ENCODE data around the gene LEPROT. TPM values are rescaled to one million over a fixed set of nuclear protein-coding genes. Genes with fewer than 3 reads are reported as not detected.

Gene LEPROT
- total RNA-seq, 4 donors from 2014 or later, result 74.0 to 96.8 (median 81.3) TPM

DNA sequence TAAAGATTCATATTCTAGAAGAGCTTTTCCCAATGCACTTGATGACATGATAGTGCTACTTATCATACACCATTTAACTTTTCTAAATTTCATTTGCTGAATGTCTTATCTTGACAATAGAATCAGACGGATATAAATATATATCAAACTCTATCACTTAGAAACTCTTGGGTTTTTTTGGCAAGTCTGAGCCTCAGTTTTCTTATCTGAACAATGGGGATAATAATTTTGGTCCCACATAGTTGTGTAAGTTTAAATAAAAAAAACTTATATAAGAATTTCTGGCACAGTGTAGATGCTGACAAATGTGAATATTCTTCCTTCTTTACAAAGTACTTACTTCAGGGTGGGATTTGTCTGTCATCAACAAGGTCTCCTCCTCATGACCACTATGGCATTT, 21.5 kb upstream of the LEPROT start:
- TF ChIP-seq, protein P1, sequence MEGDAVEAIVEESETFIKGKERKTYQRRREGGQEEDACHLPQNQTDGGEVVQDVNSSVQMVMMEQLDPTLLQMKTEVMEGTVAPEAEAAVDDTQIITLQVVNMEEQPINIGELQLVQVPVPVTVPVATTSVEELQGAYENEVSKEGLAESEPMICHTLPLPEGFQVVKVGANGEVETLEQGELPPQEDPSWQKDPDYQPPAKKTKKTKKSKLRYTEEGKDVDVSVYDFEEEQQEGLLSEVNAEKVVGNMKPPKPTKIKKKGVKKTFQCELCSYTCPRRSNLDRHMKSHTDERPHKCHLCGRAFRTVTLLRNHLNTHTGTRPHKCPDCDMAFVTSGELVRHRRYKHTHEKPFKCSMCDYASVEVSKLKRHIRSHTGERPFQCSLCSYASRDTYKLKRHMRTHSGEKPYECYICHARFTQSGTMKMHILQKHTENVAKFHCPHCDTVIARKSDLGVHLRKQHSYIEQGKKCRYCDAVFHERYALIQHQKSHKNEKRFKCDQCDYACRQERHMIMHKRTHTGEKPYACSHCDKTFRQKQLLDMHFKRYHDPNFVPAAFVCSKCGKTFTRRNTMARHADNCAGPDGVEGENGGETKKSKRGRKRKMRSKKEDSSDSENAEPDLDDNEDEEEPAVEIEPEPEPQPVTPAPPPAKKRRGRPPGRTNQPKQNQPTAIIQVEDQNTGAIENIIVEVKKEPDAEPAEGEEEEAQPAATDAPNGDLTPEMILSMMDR (IDR thresholded peaks at IDR 0.05; ENCODE audit: low read depth), result no peak

DNA sequence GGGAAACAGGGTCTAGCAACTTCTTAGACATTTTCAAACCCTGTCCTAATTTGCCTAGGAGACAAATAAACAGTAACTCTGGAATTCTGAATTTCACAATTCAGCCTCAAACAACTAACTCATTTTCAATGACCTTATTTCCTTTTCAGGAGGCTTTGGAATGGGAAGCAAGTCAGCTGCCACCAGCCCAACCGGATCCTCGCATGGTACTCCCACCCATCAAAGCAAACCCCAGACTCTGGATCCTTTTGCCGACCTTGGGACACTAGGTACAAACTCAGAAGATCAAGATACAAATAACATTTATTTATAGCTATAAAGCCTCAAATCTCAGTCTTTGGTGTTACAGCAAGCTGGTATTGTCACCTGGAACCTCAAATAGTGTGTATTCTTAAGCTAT, 18.9 kb upstream of the LEPROT start:
- TF ChIP-seq, protein P1 (IDR thresholded peaks at IDR 0.05; ENCODE audit: low read depth), result no peak

DNA sequence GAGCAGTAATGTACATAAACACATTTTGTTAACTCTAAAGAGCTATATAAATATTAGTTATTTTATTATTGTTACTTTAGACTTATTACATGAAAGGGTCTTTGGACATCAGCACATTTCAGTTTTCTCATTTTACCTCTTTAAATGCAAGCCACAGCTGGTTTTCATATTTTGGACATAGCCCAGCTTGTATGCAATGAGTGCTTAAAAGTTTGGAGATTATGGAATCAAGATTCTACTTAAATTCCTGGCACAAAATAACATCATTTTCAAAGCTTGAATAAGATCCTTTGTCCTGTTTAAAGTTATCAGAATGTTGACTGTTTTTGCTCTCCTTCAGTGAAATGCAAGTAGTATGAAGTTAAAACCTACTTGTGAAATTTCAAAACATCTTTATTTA, 15.5 kb upstream of the LEPROT start:
- TF ChIP-seq, protein P1 (IDR thresholded peaks at IDR 0.05; ENCODE audit: low read depth), result no peak

DNA sequence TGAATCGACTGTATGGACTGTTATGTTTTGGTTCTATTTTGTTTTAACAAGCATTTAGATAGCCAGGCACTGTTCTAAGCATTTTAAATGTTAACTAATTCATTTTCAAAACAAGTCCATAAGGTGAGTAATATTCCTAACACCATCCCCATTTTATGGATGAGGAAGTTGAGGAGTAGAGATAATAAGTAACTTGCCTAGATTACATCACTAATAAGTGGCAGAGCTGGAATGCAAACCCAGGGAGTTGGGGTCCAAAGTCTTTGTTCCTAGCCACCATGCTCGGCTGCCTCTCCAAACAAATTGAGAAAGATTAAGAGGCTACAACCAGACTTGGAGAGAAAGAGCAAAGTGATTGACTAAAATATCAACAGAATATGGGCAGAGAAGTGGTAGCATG, 12.6 kb upstream of the LEPROT start:
- TF ChIP-seq, protein P1 (IDR thresholded peaks at IDR 0.05; ENCODE audit: low read depth), result no peak

DNA sequence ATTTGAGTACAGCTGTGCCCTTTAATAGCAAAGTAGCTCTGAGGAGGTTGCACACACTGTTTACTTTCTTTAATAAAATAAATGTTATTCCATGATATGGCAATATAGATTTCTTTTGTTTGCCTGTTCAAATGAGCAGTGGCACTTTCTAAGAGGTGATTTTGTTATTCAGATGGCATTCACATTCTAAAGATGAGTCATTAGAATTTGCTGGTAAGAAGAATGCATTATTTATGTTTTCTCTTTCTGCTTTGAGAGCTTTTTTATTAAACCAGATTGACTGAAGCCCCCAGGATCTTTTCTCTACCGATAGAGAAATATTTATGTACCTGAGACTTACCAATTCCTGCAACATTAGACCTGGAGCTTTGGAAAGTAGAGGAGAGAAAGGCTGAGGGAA, 11.2 kb upstream of the LEPROT start:
- TF ChIP-seq, protein P1 (IDR thresholded peaks at IDR 0.05; ENCODE audit: low read depth), result no peak

DNA sequence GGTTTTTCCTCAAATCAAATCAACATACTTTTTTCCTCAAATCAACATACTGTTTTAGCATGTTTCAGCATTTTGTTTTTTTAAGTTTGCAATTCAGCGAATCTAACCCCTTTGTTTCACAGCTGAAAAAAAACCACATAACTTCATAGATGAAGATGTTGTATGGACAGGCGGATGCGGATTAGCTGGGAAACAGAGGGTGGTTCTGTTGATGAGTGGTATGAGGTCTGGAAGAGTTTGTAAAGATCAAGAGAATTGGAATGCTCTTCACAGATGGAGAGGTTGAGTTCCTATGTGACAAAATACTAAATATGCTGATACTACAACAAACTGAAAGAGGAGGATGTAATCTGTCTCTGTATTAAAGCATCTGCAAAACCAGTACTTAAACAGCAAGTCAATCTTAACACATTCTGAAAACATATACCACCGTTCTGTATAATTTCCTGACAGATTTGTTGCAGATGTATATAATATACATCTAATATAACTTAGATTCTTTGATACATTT, 10.6 kb upstream of the LEPROT start:
- TF ChIP-seq, protein P1 (IDR thresholded peaks at IDR 0.05; ENCODE audit: low read depth), result no peak

DNA sequence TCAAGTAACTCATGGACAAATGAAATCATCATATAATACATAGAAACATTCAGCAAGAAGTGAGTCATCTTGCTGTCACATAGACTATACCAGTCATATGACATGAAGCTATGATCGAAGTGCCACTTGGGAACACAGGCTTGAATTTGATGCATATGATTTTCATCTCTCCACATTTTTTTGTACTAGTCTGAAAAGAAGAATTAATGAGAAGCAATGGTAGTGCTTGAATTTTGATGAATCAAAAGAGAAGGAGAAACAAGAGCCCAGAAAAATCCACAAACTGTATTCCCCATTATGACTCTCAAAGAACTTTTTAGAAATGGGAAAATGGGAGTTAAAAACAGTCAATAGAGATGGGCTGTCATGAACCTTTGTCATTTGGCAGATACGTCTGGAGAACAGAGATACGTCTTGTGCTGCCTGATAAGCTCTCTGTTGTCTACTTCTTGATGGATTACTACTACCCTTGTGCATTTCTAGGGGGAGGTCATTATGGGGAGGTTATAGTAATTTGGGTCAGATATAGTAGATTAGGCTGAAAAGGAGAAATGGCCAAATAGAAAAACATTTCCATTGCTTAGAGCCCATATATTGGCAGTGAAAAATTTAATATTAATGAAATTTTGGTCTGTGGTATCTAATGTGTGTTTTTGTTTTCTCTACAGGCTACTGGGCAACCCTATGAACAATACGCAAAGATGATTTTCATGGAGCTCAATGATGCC, 8.0 kb upstream of the LEPROT start:
- TF ChIP-seq, protein P1 (IDR thresholded peaks at IDR 0.05; ENCODE audit: low read depth), result no peak
